RKO (cell line): Measurements from ENCODE around the gene AK5.
"Not testable (repeated sequence)": the region's sequence is repeated elsewhere in the genome, so short reads cannot be mapped to it uniquely, and the experiment has no call there.

Source experiments
- DNase-seq: peaks from one replicate; pipeline ENCODE4 v3.0.0-alpha.2; 2016; ENCODE audit warnings: low spot score

AK5 gene

GRCh38 chr1:77499466-77499865 is 217.6 kb downstream of the AK5 start:
- no peak for DNase-seq

DNA sequence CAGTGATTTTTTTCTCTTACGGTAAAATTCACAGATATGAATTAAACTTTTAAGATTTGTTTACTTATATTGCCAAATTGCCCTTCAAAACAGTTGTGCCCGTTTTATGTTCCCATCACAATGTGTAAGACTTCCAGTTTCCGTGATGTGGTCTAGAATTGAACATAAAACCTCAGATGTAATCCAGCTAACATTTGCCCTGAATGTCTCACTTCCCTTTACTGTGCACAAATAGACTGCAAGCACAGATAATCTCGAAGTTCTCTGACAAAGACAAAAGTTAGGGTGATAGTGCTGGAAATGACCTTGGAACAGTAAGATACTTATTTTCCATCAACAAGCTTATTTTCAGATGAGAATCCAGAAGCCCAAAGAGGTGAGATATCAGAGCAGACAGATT is 223.2 kb downstream of the AK5 start:
- DNase-seq: no peak

- no peak for DNase-seq
These were observed 225.0 kb downstream of the AK5 start for GRCh38 chr1:77506771-77507170.

GRCh38 chr1:77509051-77509492 is 227.3 kb downstream of the AK5 start:
- DNase-seq: no peak

DNA sequence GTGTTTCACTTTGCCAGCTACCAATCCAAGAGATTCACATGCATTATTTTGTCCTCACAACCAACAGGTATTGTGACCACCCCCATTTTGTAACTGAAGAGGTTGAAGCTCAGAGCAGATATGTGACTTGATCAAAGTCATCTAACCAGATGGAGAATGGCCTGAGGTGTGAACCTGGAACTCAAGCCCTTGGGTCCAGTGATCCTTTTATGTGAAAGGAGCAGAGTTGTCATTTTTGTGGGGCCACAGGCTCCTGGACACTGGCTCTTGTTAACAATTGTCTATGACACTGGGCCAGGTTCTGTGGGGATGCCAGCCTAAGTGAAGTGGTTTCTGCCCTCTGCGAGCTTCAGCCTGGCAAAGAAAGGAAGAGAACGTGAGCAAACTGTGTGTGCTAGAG is 228.1 kb downstream of the AK5 start:
- DNase-seq: no peak

DNA sequence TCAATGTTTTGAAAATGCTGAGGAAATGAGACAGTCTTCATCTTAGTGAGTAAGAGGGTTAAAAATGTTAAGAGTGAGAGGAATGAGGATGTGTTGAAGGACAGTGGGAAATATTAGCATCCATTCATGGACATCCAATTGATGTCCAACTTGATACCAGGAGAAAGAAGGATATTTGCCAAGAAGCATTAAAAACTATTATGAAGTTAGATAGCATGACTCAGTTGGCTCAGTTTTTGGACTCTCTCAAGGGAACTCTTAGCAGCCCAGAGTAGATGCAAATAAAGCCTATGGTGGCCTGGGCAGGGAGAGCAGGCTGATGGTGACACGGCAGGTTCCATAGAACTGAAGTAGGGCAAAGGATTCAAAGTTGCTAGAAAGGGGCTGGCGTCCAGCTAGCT is 229.6 kb downstream of the AK5 start:
- DNase-seq: peak; percentile 12

DNA sequence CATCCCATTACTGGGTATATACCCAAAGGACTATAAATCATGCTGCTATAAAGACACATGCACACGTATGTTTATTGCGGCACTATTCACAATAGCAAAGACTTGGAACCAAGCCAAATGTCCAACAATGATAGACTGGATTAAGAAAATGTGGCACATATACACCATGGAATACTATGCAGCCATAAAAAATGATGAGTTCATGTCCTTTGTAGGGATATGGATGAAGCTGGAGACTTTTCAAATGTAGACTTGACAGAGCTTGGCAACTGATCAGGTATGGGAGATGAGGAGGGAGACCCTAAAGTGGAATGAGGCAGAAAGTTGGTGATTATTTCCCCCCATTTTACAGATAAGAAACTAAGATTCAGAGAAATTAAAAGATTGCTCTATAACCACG is 230.8 kb downstream of the AK5 start:
- DNase-seq: not testable (repeated sequence)

- no peak for DNase-seq
These were observed 232.3 kb downstream of the AK5 start for GRCh38 chr1:77513839-77514763.

DNA sequence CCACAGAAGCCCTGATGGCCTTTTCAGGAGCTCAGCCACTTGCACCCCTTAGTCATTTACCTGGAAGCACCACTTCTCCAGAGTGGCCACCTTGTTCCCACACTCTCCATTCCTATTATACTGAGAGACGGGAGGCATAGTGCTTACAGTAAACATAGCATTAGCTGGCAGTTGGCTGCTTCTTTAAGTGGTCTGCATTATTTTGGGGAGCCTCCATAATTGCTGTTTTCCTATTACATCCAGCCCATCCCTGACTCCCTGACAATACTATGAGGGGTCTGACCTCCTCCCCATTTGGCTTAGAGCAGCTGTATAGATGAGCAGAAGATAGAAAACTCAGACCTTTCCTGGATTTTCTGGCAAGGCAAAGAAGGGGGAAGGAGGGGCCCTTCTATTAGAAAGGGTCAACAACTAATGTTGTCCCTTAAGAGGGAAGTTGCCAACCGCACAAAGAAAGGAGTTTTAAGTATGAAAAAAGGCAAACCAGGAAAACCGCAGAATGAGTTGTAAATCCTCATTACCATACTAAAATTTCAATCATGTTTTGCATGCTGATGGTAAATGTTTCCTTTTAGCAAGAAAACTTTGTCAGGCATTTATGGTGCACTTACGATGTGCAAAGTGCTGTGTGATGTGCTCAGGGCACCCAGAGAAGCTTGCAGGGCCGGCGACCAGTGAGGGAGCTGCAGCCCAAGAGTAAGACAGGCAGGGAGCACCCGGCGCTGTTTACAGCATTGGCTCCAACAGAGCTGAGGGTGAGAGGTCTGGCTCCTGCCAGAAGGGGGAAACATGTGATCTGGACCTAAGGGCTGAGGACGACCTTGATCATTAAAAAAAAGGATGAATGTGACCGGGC is 233.3 kb downstream of the AK5 start:
- DNase-seq: no peak

DNA sequence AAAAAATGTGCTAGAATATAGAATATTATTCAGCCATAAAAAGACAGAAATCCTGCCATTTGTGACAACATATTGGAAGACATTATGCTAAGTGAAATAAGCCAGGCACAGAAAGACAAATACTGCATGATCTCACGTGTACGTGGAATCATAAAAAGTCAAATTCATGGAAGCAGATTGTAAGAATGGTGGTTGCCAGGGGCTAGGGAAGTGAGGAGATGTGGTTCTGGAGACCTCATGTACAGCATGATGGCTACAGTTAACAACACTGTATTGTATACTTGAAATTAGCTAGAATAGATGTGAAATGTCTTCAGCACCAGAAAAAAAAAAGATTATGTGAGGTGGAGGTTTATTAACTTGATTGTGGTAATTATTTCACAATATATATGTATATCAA is 234.3 kb downstream of the AK5 start:
- DNase-seq: no peak

DNA sequence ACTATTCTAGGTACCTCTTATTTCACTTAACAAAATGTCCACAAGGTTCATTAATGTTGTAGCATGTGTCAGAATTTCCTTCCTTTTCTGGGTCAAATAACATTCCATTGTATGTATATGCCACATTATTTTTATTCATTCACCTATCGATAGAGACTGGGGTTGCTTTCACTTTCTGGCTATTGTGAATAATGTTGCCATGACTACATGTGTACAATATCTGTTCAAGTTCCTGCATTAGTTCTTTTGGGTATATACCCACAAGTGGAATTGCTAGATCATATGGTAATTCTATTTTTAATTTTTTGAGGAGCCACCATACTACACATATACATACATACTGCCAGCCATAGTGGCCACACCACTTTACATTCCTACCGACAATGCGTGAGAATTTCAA is 242.2 kb downstream of the AK5 start:
- DNase-seq: no peak

GRCh38 chr1:77531149-77531548 is 249.3 kb downstream of the AK5 start:
- DNase-seq: not testable (repeated sequence)

DNA sequence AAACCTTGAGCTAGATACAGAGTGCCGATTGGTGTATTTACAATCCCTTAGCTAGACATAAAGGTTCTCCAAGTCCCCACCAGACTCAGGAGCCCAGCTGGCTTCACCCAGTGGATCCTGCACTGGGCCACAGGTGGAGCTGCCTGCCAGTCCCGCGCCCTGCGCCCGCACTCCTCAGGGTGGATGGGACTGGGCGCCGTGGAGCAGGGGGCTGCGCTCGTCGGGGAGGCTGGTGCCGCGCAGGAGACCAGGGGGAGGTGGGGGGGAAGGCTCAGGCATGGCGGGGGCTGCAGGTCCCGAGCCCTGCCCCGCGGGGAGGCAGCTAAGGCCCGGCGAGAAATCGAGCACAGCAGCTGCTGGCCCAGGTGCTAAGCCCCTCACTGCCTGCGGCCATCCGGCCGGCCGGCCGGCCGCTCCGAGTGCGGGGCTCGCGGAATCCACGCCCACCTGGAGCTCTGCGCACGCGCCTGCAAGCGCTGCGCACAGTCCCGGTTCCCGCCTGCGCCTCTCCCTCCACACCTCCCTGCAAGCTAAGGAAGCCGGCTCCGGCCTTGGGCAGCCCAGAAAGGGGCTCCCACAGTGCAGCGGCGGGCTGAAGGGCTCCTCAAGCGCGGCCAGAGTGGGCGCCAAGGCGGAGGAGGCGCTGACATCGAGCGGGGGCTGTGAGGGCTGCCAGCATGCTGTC is 249.9 kb downstream of the AK5 start:
- DNase-seq: not testable (repeated sequence)

DNA sequence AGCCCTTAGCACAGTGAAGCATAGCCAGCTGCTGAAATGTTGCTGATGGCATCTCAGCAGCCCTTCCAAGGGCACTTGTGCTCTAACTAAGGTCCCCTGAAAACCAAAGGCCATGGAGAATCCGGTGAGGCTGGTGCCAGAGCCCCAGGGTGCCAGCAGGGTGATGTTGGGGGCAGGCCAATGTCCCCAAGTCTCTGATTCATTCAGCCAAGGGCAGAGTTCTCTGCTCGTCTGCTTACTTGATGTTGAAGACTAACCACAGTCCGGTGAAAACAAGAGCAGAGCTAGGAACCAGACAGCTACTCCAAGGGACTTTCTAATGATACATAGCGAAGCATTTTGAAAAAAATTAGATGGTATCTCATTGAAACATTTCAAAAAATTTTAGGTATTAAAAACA is 250.8 kb downstream of the AK5 start:
- DNase-seq: no peak

GRCh38 chr1:77533660-77534305 is 252.0 kb downstream of the AK5 start:
- peak; percentile 69 for DNase-seq

- peak; percentile 57 for DNase-seq
These were observed 252.6 kb downstream of the AK5 start for GRCh38 chr1:77534456-77534855.

DNA sequence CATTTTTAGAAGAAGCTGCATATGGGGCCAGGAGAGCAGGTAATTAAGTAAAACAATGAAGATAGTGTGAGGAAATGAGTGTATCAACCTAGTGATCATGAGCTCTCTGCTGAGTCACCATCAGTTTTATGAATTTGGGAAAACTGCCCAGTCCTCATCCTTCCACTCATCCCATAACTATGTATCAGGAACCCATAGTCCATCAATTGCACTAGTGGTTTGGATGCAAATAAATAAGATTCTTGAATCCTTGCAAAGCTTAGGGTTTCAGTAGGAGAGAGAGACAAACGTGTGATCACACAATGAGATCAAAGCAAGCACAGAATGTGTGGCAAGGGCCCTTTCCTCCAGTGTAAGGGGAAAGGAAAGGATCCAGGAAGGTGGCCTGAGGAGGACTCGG is 255.0 kb downstream of the AK5 start:
- peak; percentile 83 for DNase-seq

GRCh38 chr1:77538956-77539518 is 257.2 kb downstream of the AK5 start:
- peak; percentile 47 for DNase-seq

- DNase-seq: no peak
These were observed 257.8 kb downstream of the AK5 start for GRCh38 chr1:77539519-77540142.

- DNase-seq: no peak
These were observed 258.8 kb downstream of the AK5 start for GRCh38 chr1:77540501-77541161.

DNA sequence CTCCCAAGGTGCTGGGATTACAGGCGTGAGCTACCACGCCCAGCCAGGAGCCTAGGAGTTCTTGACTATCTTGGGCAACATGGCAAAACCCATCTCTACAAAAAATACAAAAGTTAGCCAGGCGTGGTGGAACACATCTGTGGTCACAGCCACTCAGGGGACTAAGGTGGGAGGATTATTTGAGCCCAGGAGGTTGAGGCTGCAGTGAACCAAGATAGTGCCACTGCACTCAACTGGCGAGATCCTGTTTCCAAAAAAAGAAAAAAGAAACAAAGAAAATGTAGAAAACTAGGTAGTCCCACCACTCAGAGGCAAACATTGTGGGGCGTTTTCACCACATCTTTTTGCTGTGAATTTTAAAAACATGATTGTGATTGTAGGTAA is 259.3 kb downstream of the AK5 start:
- no peak for DNase-seq
